ENCODE data around the gene PNMT. TPM values are rescaled to one million over a fixed set of nuclear protein-coding genes. Genes with fewer than 3 reads are reported as not detected.
A peak's percentile ranks its signal among the peaks of the same experiment; 100 is the strongest.

The PNMT gene
- total RNA-seq, 4 donors from 2014 or later: 0.80 to 48.3 (median 1.3) TPM

- Histone ChIP-seq H3K4me3 (peak overlapping the region in 3 of 4 donors; percentile 3 to 59 (median 35)), H3K4me1 (peaks cover 27 to 74% (median 58%) of the 10 kb centered on the region in 4 donors), H3K27me3 (peaks cover 46% of the 10 kb centered on the region), H3K9me3 (no peaks in the 10 kb centered on the region), H3K36me3 (no peaks in the 10 kb centered on the region), H3K27ac (peak overlapping the region; percentile 90 to 93 (median 91))
- intact Hi-C loops (cut with DNase I; ENCODE audit: low total_unique reads): loop anchor here (10.0 kb wide), 1 partner anchor 125 kb away; no protein-coding TSS in a partner anchor
- DNase-seq: peak; percentile 22
- in situ Hi-C loops (cut with MboI; ENCODE audit: low pct_ligation_motif_present in 1 of 4, low pct_unique_long_range_greater_than_20kb in 1 of 4, low sequenced_read_pairs in 3 of 4): loop anchor here in 3 of 4 donors (10.0 to 25.0 kb wide), 3 partner anchors 107 to 125 kb away; partner anchors contain the start of genes GRB7 (in 1 of the 3) and MIEN1 (in 1 of the 3)
- 63% methylated on average over 11 of the region's 12 CpGs; no CpG with 5 or more reads in 1 of the 2 donors for WGBS, 2 donors (ENCODE audit: low coverage in 1 of 2)
- TF ChIP-seq CTCF (IDR thresholded peaks at IDR 0.05): no peak
Observed at GRCh38 chr17:39629898-39630297, 38.4 kb upstream of the PNMT start.

GRCh38 chr17:39631403-39631802 is 36.9 kb upstream of the PNMT start:
- H3K36me3 ChIP-seq: no peaks in the 10 kb centered on the region
- peak; percentile 71 for DNase-seq
- in situ Hi-C loops (cut with MboI; ENCODE audit: low pct_ligation_motif_present in 1 of 4, low pct_unique_long_range_greater_than_20kb in 1 of 4, low sequenced_read_pairs in 3 of 4): loop anchor here in 1 of 4 donors (25.0 kb wide), 1 partner anchor 106 kb away; the partner anchor contains the start of genes GRB7 and MIEN1
- no peaks in the 10 kb centered on the region for H3K9me3 ChIP-seq
- peaks cover 31% of the 10 kb centered on the region for H3K27me3 ChIP-seq
- no peak for TF ChIP-seq EP300 (IDR thresholded peaks at IDR 0.05; ENCODE audit: low read depth)
- TF ChIP-seq POLR2AphosphoS5 (IDR thresholded peaks at IDR 0.05): peak; percentile 11 to 86 (median 64)
- TF ChIP-seq POLR2A (IDR thresholded peaks at IDR 0.05): peak; percentile 73
- no peak for TF ChIP-seq CTCF (IDR thresholded peaks at IDR 0.05)
- WGBS, 2 donors (ENCODE audit: low coverage in 1 of 2): 18% methylated on average over 6 of the region's 6 CpGs; no CpG with 5 or more reads in 1 of the 2 donors
- H3K27ac ChIP-seq: peak overlapping the region; percentile 90 to 93 (median 91)
- intact Hi-C loops (cut with DNase I; ENCODE audit: low total_unique reads): loop anchor here (10.0 kb wide), 1 partner anchor 123 kb away; no protein-coding TSS in a partner anchor
- peaks cover 24 to 74% (median 56%) of the 10 kb centered on the region in 4 donors for H3K4me1 ChIP-seq
- H3K4me3 ChIP-seq: peak overlapping the region in 2 of 4 donors; percentile 22 to 35

GRCh38 chr17:39632153-39632941 is 35.9 kb upstream of the PNMT start:
- TF ChIP-seq EP300 (IDR thresholded peaks at IDR 0.05; ENCODE audit: low read depth): peak; percentile 81
- TF ChIP-seq CTCF (IDR thresholded peaks at IDR 0.05): no peak
- peak; percentile 26 to 84 (median 73) for TF ChIP-seq POLR2AphosphoS5 (IDR thresholded peaks at IDR 0.05)
- TF ChIP-seq POLR2A (IDR thresholded peaks at IDR 0.05): peak; percentile 78
- intact Hi-C loops (cut with DNase I; ENCODE audit: low total_unique reads) (loop anchor here (10.0 kb wide), 1 partner anchor 122 kb away; no protein-coding TSS in a partner anchor), in situ Hi-C loops (cut with MboI; ENCODE audit: low pct_ligation_motif_present in 1 of 4, low pct_unique_long_range_greater_than_20kb in 1 of 4, low sequenced_read_pairs in 3 of 4) (loop anchor here in 1 of 4 donors (25.0 kb wide), 1 partner anchor 105 kb away; the partner anchor contains the start of genes GRB7 and MIEN1)
- DNase-seq: peak; percentile 93
- WGBS, 2 donors (ENCODE audit: low coverage in 1 of 2): 30% methylated on average over 13 of the region's 13 CpGs; no CpG with 5 or more reads in 1 of the 2 donors
- H3K36me3 ChIP-seq: no peaks in the 10 kb centered on the region
- H3K9me3 ChIP-seq: no peaks in the 10 kb centered on the region
- H3K4me3 ChIP-seq: peak overlapping the region in 2 of 4 donors; percentile 22
- peaks cover 20 to 69% (median 53%) of the 10 kb centered on the region in 4 donors for H3K4me1 ChIP-seq
- peak overlapping the region; percentile 90 to 93 (median 91) for H3K27ac ChIP-seq
- peaks cover 21% of the 10 kb centered on the region for H3K27me3 ChIP-seq

All from transverse colon (tissue), 4 donors.